ENCODE measurements around the gene HDGFL2. TPM values are rescaled to one million over a fixed set of nuclear protein-coding genes. Genes with fewer than 3 reads are reported as not detected.

Gene HDGFL2
- polyA plus RNA-seq, 3 donors = 7.0 to 13.2 (median 10.5) TPM

DNA sequence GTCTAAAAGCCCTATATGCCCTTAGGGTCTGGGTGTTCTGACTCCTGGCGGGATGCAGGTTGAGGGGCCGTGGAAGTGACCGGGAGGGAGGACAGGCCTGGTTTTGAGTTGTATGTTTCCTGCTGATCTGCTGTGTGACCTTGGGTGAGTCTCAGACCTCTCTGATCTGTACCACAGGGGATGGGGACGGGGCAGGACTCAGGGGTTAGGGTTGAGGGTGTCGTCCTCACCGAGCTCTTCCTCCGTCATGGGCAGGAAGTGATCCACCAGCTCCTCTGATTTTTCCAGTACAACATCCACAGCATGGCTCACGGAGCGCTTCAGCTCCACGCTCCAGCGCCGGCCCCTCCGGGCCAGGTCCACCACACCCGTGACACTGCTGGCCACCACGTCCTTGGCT, 56.7 kb downstream of the HDGFL2 start:
- Mint-ChIP-seq H3K27me3 (ENCODE audit: low read depth in 3 of 3) (peaks cover 1 to 7% (median 6%) of the 10 kb centered on the region in 3 donors), H3K9me3 (peaks cover 0 to 2% (median 0%) of the 10 kb centered on the region in 7 donors), H3K4me1 (peaks cover 9% of the 10 kb centered on the region), H3K27ac (no peak overlapping the region), H3K36me3 (no peaks in the 10 kb centered on the region), H3K4me3 (no peak overlapping the region)
- Histone ChIP-seq H3K36me3 (replicated peaks in 1 of 2; ENCODE audit: control insufficient read depth in 1 of 2, insufficient read depth in 2 of 2, low read length in 2 of 2) (no peaks in the 10 kb centered on the region), H3K4me1 (ENCODE audit: control insufficient read depth in 1 of 2, insufficient read depth in 2 of 2, low read length in 2 of 2) (peaks cover 9% of the 10 kb centered on the region in 2 donors), H3K79me2 (ENCODE audit: insufficient read depth, low read length) (no peaks in the 10 kb centered on the region), H3K4me2 (replicated peaks; ENCODE audit: extremely low read depth, low read length, poor library complexity, severe bottlenecking) (no peak overlapping the region), H3K27ac (ENCODE audit: low read depth in 1 of 2, low read length in 2 of 2) (no peak overlapping the region), H4K20me1 (ENCODE audit: insufficient read depth, low read length) (no peaks in the 10 kb centered on the region), H2AFZ (ENCODE audit: insufficient read depth, low read depth, low read length, poor library complexity, severe bottlenecking) (no peak overlapping the region), H3K4me3 (replicated peaks in 1 of 3; ENCODE audit: low read depth in 2 of 3, low read length in 3 of 3) (no peak overlapping the region), H3K9me3 (replicated peaks in 1 of 2; ENCODE audit: control insufficient read depth in 1 of 2, insufficient read depth in 1 of 2, low read length in 2 of 2) (no peaks in the 10 kb centered on the region), H3K9ac (ENCODE audit: insufficient read depth, low read length, poor library complexity, severe bottlenecking) (no peak overlapping the region), H3K27me3 (ENCODE audit: control insufficient read depth in 2 of 2, insufficient read depth in 2 of 2, low read length in 2 of 2) (no peaks in the 10 kb centered on the region)
- no peak for DNase-seq
- 87% methylated on average over 15 of the region's 15 CpGs for WGBS (ENCODE audit: insufficient coverage)
- TF ChIP-seq, protein P1, sequence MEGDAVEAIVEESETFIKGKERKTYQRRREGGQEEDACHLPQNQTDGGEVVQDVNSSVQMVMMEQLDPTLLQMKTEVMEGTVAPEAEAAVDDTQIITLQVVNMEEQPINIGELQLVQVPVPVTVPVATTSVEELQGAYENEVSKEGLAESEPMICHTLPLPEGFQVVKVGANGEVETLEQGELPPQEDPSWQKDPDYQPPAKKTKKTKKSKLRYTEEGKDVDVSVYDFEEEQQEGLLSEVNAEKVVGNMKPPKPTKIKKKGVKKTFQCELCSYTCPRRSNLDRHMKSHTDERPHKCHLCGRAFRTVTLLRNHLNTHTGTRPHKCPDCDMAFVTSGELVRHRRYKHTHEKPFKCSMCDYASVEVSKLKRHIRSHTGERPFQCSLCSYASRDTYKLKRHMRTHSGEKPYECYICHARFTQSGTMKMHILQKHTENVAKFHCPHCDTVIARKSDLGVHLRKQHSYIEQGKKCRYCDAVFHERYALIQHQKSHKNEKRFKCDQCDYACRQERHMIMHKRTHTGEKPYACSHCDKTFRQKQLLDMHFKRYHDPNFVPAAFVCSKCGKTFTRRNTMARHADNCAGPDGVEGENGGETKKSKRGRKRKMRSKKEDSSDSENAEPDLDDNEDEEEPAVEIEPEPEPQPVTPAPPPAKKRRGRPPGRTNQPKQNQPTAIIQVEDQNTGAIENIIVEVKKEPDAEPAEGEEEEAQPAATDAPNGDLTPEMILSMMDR (IDR thresholded peaks at IDR 0.05) = no peak
- intact Hi-C loops (cut with micrococcal nuclease) = loop anchor here in 1 of 2 donors (5.0 to 10.0 kb wide), 2 partner anchors 108 to 264 kb away; partner anchors contain the start of gene TNFAIP8L1

DNA sequence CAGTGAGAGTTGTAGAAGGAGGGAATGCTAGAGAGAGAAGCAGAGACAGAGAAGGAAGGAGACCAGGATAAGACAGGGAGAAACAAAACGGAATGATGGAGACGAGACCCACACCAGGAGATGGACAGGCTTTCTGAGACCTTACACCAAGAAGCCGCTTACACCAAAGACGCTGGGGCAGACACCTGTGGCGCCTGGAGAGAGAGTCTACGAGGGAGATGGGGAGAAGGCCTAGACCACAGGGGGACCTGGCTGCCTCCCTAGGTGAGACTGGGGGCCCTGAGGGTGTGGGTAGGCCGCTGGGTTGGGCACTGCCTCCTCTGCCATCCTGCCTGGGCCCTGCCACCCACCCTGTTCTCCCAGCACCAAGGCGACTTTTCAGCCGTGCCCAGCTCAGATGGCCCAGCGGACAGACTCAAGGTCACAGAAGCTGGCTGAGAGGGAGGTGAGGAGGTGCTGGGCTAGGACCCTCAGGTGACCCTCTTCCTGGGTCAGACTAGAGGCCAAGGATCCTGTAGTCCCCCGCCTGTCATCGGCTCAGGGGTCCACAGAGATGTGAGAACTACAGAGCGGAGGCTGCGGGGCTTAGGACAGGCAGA, 57.9 kb downstream of the HDGFL2 start:
- no peaks in the 10 kb centered on the region for H3K36me3 ChIP-seq (replicated peaks in 1 of 2; ENCODE audit: control insufficient read depth in 1 of 2, insufficient read depth in 2 of 2, low read length in 2 of 2)
- H4K20me1 ChIP-seq (ENCODE audit: insufficient read depth, low read length) = no peaks in the 10 kb centered on the region
- H3K9me3 ChIP-seq (replicated peaks in 1 of 2; ENCODE audit: control insufficient read depth in 1 of 2, insufficient read depth in 1 of 2, low read length in 2 of 2) = no peaks in the 10 kb centered on the region
- H3K4me1 Mint-ChIP-seq = peaks cover 13% of the 10 kb centered on the region
- H3K4me1 ChIP-seq (ENCODE audit: control insufficient read depth in 1 of 2, insufficient read depth in 2 of 2, low read length in 2 of 2) = peaks cover 14% of the 10 kb centered on the region in 2 donors
- H3K9ac ChIP-seq (ENCODE audit: insufficient read depth, low read length, poor library complexity, severe bottlenecking) = no peak overlapping the region
- peak overlapping the region in 1 of 2 donors; percentile 46 for H3K4me3 Mint-ChIP-seq
- 89% methylated on average over 12 of the region's 14 CpGs for WGBS (ENCODE audit: insufficient coverage)
- no peak overlapping the region for H3K4me3 ChIP-seq (replicated peaks in 1 of 3; ENCODE audit: low read depth in 2 of 3, low read length in 3 of 3)
- H3K27ac Mint-ChIP-seq = peak overlapping the region in 1 of 7 donors; percentile 30
- H3K79me2 ChIP-seq (ENCODE audit: insufficient read depth, low read length) = no peaks in the 10 kb centered on the region
- TF ChIP-seq, protein P1 (IDR thresholded peaks at IDR 0.05) = no peak
- H3K36me3 Mint-ChIP-seq = no peaks in the 10 kb centered on the region
- no peak overlapping the region for H3K27ac ChIP-seq (ENCODE audit: low read depth in 1 of 2, low read length in 2 of 2)
- intact Hi-C loops (cut with micrococcal nuclease) = loop anchor here in 1 of 2 donors (5.0 to 10.0 kb wide), 2 partner anchors 107 to 265 kb away; partner anchors contain the start of gene TNFAIP8L1
- H3K9me3 Mint-ChIP-seq = peaks cover 0 to 2% (median 0%) of the 10 kb centered on the region in 7 donors
- no peak overlapping the region for H3K4me2 ChIP-seq (replicated peaks; ENCODE audit: extremely low read depth, low read length, poor library complexity, severe bottlenecking)
- no peak for DNase-seq
- no peaks in the 10 kb centered on the region for H3K27me3 ChIP-seq (ENCODE audit: control insufficient read depth in 2 of 2, insufficient read depth in 2 of 2, low read length in 2 of 2)
- H3K27me3 Mint-ChIP-seq (ENCODE audit: low read depth in 3 of 3) = peaks cover 1 to 7% (median 6%) of the 10 kb centered on the region in 3 donors
- H2AFZ ChIP-seq (ENCODE audit: insufficient read depth, low read depth, low read length, poor library complexity, severe bottlenecking) = no peak overlapping the region

Data from CD14-positive monocyte (primary cell).